GM10248 (cell line): Measurements from ENCODE around the gene RGL1.

Source experiments
- CTCF ChIA-PET: fragments of 300-600 bp; sonication (Branson Sonifier 250); formaldehyde crosslinking; extraction: SDS; loops from one replicate; lab custom pipeline; 2021; ENCODE audit warnings: antibody characterized with exemption; lab: Yijun Ruan, JAX
- POLR2A ChIA-PET: fragments of 350-650 bp; sonication (Branson Sonifier 250); formaldehyde crosslinking; extraction: SDS; loops from one replicate; lab custom pipeline; 2020; ENCODE audit warnings: antibody characterized with exemption; lab: Yijun Ruan, JAX
- DNase-seq: peaks from one replicate; pipeline ENCODE4 v3.0.0; 2012; ENCODE audit errors: extremely low spot score
- TF ChIP-seq, protein P1 (sequence below): IDR thresholded peaks from 2 replicates; pipeline ENCODE4 v1.5.1; 2012; ENCODE audit warnings: mild to moderate bottlenecking, low read depth; ENCODE audit errors: extremely low read depth, missing control alignments, control extremely low read depth

RGL1 gene

DNA sequence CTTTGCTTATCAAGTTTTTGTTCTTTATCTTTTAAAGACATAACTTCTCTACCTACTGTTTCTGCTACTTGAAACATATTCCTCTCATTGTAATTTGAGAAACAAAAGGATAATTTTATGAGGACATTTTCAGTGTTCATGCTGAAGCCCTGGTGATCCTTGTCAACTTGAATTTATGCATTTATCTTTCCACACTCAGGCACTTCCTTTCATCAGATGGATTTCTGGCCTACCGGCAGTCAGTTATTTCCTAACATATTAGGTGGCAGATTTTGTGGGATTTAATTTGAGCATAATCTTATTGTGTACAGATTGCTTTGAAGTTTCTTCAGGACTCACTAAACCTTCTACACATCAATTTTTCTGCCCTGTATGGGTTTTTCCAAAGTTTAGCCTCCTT lies 75.0 kb downstream of the RGL1 start:
- TF ChIP-seq, protein P1, sequence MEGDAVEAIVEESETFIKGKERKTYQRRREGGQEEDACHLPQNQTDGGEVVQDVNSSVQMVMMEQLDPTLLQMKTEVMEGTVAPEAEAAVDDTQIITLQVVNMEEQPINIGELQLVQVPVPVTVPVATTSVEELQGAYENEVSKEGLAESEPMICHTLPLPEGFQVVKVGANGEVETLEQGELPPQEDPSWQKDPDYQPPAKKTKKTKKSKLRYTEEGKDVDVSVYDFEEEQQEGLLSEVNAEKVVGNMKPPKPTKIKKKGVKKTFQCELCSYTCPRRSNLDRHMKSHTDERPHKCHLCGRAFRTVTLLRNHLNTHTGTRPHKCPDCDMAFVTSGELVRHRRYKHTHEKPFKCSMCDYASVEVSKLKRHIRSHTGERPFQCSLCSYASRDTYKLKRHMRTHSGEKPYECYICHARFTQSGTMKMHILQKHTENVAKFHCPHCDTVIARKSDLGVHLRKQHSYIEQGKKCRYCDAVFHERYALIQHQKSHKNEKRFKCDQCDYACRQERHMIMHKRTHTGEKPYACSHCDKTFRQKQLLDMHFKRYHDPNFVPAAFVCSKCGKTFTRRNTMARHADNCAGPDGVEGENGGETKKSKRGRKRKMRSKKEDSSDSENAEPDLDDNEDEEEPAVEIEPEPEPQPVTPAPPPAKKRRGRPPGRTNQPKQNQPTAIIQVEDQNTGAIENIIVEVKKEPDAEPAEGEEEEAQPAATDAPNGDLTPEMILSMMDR, result no peak
- ChIA-PET CTCF (interaction anchor here (1.2 to 1.5 kb wide), 5 partner anchors 12 to 224 kb away, joined by 3 to 6 read pairs (median 3); no protein-coding TSS in a partner anchor), POLR2A (no interaction called here)
- DNase-seq, result no peak

DNA sequence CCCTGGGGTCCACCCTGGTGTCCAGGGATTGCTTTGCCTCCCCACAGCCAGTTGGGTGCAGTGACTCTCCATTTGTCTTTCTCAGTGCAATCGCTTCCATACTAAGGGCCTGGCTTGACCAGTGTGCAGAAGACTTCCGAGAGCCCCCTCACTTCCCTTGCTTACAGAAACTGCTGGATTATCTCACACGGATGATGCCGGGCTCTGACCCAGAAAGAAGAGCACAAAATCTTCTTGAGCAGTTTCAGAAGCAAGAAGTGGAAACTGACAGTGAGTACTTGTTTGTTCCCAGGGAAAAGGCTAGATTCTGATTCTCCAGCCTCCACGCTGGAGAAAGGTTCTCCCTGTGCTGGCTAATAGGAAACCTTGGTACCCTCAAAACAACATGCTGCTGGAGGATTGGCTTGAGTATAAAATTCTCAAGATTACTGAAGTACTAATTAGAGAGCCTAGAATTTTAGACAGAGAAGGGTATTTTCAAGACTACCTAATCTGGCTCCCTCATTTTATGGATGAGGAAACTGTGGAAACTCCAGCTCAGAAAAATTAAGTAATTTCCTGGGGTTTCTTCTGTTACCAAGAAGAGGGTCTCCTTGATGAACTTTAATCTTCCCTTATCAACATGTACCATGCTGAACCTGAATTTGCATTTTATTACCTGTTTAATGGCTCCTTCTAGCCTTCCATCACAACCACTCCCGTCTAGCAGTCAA lies 75.8 kb downstream of the RGL1 start:
- POLR2A ChIA-PET, result no interaction called here
- CTCF ChIA-PET, result interaction anchor here (1.0 to 2.1 kb wide), 7 partner anchors 17 to 247 kb away, joined by 3 to 9 read pairs (median 4); no protein-coding TSS in a partner anchor
- no peak for DNase-seq
- TF ChIP-seq, protein P1, result no peak

DNA sequence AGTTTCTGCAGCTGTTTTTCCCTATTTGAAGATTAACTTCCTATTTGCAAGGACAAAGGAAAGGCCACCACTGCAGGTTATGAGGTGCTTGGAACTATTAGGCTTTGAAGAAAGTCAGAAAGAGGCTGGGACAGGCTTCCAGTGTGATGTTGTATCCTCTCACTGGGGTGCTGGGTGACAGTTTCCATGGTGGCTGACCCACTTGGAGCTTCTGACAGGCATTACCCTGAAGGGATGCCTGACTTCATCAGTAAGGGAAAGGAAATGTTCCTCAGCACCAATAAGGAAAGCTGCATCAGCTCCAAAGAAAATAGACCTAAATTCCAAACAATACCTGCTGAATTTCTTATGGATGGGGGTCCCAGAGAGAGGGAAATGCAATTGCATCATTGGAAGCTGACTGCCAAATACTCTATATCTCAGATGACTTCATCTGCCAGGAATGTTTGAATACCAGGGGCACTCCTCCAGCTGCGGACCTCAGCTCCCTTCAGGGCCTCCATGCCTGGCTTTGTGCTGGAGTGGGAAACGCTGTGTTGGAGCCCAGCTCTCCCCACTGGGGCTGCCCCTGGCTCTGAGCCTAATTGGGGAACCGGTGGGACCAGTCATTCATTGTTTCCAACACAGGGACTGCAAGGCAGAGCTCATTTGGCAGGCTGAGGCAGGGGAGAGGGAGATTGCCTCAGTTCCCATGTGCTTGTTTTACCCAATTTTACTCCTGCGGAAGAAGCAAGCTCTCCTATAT lies 76.6 kb downstream of the RGL1 start:
- ChIA-PET POLR2A (no interaction called here), CTCF (interaction anchor here (1.0 to 3.0 kb wide), 10 partner anchors 8 to 248 kb away, joined by 3 to 14 read pairs (median 4); no protein-coding TSS in a partner anchor)
- TF ChIP-seq, protein P1, result no peak
- no peak for DNase-seq

DNA sequence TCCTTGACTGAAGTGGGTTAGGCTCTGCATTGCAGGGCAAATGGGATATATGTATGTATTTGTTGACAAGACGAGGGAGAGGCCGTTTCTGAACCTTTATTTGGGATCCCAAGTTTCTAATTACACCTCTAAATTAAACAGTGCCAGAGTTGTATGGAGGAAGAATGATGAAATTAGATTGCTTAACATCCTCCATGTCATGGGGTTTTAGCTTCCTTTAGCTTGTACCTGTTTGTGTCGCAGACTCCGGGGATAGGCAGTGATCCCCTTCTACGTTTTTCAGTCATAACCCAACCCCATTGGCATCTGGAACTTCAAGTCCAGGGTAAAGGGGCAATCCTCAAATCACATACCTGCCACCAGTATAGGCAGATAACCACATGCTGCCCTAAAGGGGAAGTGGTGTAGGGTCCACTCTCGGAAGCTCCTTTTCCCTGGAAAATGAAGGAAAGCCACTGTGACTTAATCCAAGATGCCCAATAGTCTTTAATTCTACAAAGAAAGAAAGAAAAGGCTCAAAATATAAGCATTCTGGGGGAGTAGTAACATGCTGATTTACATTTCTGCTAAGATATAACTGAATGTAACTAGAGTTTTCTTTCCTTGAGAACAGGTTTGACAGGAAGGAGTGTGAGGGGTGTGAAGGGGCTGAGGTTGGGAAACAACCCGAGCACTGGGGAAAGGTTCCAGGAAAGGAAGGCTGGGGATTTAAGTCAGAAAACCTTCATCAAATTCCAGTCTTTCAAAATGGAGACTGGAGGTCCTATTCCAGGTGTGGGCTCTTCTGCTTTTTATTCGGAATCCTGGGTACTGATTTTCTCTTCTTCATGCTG lies 77.6 kb downstream of the RGL1 start:
- ChIA-PET POLR2A (no interaction called here), CTCF (interaction anchor here (1.0 to 3.0 kb wide), 7 partner anchors 9 to 249 kb away, joined by 3 to 14 read pairs (median 4); no protein-coding TSS in a partner anchor)
- DNase-seq, result no peak
- TF ChIP-seq, protein P1, result no peak

DNA sequence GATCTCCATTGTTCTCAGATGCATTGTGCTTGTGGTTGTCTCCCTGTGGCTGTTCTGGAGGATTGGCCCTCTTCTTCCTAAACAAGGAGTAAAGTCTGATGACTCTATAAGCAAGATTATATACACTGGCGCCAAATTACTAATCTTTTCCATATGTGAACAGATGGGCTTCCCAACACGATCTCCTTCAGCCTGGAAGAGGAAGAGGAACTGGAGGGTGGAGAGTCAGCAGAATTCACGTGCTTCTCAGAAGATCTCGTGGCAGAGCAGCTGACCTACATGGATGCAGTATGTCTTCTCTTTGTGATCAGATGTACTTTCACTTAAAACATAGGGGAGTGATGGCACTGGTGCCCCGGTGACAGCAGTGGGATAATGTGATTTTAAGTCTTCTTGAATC lies 78.7 kb downstream of the RGL1 start:
- ChIA-PET POLR2A (no interaction called here), CTCF (interaction anchor here (1.2 to 3.0 kb wide), 5 partner anchors 8 to 32 kb away, joined by 3 to 14 read pairs (median 5); no protein-coding TSS in a partner anchor)
- DNase-seq, result no peak
- TF ChIP-seq, protein P1, result no peak
